PC-9 (cell line): ENCODE measurements around the gene BASP1.

Experiments
- CTCF ChIP-seq: fragments of 200-600 bp; sonication (generic); conservative IDR thresholded peaks from 2 replicates; pipeline ENCODE4 v1.6.1; 2017; ENCODE audit warnings: mixed run types, antibody characterized with exemption, mild to moderate bottlenecking, moderate library complexity
- EZH2 ChIP-seq: fragments of 200-600 bp; sonication (generic); IDR thresholded peaks from 2 replicates; pipeline ENCODE4 v1.8.0; 2017; ENCODE audit warnings: antibody characterized with exemption, low read depth

- no peak for TF ChIP-seq CTCF
- no peak for TF ChIP-seq EZH2
Measured at GRCh38 chr5:17185349-17185748, 32.1 kb upstream of the BASP1 start.
